Cardiac muscle cell (in vitro differentiated cells and primary cell): Measurements from ENCODE around the gene FARS2. TPM values are rescaled to one million over a fixed set of nuclear protein-coding genes. Genes with fewer than 3 reads are reported as not detected.

Experiments
- DNase-seq, 2 donors: peaks; one replicate each; pipeline versions ENCODE4 v3.0.0 to v3.0.0-alpha.2; 2010 to 2017; ENCODE audit warnings: low read depth in 1 of 2, low spot score in 1 of 2
- H3K27ac ChIP-seq: fragments of 200-600 bp; sonication (generic); 2 replicates; pipeline ENCODE4 v1.5.1; 2016
- H3K27me3 ChIP-seq: fragments of 200-600 bp; sonication (generic); 2 replicates; pipeline ENCODE4 v1.6.0; 2016; ENCODE audit warnings: control low read depth
- H3K36me3 ChIP-seq: fragments of 200-600 bp; sonication (generic); 2 replicates; pipeline ENCODE4 v1.5.1; 2016; ENCODE audit warnings: control low read depth
- H3K4me1 ChIP-seq: fragments of 200-600 bp; sonication (generic); 2 replicates; pipeline ENCODE4 v1.8.1; 2017; ENCODE audit warnings: low read depth, mild to moderate bottlenecking, mixed run types
- H3K4me3 ChIP-seq: fragments of 200-600 bp; sonication (generic); 2 replicates; pipeline ENCODE4 v1.5.1; 2016; ENCODE audit warnings: mild to moderate bottlenecking
- H3K9me3 ChIP-seq: fragments of 200-600 bp; sonication (generic); 2 replicates; pipeline ENCODE4 v1.5.1; 2017; ENCODE audit warnings: low read depth, mild to moderate bottlenecking, control low read depth
- polyA plus RNA-seq: library from polyadenylated mRNA; unstranded; fragments of >200 nt; fragmentation: Nextera tagmentation; extraction: Ambion mirVana; gene quantifications from 2 replicates; pipeline ENCODE4 v1.2.1, GENCODE V29; 2016
- total RNA-seq: library from RNA; depleted of rRNA; stranded (reverse); fragments of >200 nt; gene quantifications from 2 replicates; pipeline ENCODE4 v1.2.3, GENCODE V29; 2016
- TF ChIP-seq, protein P1 (sequence below): IDR thresholded peaks from 2 replicates; pipeline ENCODE4 v1.5.1; 2012; ENCODE audit warnings: low read depth, mild to moderate bottlenecking, low read length

Gene FARS2
- total and polyA plus RNA-seq, 2 experiments from 2014 or later, result 12.4 to 22.5 TPM

DNA sequence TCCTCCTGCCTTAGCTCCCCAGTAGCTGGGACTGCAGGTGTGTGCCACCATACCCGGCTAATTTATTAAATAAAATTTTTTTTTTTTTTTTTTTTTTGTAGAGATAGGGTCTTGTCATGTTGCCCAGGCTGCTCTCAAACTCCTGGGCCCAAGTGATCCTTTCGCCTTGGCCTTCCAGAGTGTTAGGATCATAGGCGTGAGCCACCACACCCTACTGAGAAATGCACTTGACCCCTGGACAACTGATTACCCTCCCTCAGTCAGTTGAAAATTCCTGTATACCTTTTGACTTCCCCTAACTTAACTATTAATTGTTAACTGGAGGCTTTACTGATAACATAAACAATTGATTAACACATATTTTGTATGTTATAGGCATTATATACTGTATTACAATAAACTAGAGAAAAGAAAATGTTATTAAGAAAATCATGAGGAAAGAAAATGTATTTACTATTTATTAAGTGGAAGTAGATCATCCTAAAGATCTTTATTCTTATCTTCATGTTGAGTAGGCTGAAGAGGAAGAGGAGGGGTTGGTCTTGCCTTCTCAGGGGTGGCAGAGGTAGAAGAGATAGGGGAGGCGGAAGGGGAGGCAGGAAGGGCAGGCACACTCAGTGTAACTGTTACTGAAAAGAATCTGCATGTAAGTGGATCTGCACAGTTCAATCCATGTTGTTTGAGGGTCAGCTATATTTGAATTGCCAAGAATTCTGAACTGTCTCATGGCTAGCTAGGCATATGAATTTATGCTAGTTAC, 104.3 kb downstream of the FARS2 start:
- no peaks in the 10 kb centered on the region for H3K9me3 ChIP-seq
- H3K27ac ChIP-seq, result no peak overlapping the region
- no peak for DNase-seq
- H3K36me3 ChIP-seq, result no peaks in the 10 kb centered on the region
- no peak overlapping the region for H3K4me3 ChIP-seq
- no peaks in the 10 kb centered on the region for H3K27me3 ChIP-seq
- TF ChIP-seq, protein P1, sequence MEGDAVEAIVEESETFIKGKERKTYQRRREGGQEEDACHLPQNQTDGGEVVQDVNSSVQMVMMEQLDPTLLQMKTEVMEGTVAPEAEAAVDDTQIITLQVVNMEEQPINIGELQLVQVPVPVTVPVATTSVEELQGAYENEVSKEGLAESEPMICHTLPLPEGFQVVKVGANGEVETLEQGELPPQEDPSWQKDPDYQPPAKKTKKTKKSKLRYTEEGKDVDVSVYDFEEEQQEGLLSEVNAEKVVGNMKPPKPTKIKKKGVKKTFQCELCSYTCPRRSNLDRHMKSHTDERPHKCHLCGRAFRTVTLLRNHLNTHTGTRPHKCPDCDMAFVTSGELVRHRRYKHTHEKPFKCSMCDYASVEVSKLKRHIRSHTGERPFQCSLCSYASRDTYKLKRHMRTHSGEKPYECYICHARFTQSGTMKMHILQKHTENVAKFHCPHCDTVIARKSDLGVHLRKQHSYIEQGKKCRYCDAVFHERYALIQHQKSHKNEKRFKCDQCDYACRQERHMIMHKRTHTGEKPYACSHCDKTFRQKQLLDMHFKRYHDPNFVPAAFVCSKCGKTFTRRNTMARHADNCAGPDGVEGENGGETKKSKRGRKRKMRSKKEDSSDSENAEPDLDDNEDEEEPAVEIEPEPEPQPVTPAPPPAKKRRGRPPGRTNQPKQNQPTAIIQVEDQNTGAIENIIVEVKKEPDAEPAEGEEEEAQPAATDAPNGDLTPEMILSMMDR, result no peak
- H3K4me1 ChIP-seq, result no peaks in the 10 kb centered on the region

DNA sequence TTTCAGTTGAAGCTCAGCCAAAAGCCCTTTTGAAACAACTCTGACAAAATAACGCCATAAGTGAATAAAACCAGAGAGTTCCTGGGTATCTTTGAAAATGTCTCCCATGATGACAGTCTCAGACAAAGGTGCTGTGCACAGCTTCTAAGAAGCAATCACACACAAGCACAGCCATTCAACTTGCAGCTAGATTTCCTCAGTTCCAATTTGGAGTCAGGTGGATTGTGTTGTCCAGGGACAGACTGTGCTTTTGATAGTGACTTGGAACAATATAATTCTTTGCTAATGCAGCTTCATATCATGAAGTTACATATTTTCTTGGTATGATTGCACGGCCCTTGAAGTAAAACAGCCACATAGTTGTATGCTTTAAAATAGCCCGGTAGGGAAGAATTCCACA, 105.6 kb downstream of the FARS2 start:
- H3K9me3 ChIP-seq, result no peaks in the 10 kb centered on the region
- H3K36me3 ChIP-seq, result no peaks in the 10 kb centered on the region
- no peak for DNase-seq
- no peaks in the 10 kb centered on the region for H3K4me1 ChIP-seq
- H3K27me3 ChIP-seq, result no peaks in the 10 kb centered on the region
- TF ChIP-seq, protein P1, result no peak
- H3K4me3 ChIP-seq, result no peak overlapping the region
- H3K27ac ChIP-seq, result no peak overlapping the region

DNA sequence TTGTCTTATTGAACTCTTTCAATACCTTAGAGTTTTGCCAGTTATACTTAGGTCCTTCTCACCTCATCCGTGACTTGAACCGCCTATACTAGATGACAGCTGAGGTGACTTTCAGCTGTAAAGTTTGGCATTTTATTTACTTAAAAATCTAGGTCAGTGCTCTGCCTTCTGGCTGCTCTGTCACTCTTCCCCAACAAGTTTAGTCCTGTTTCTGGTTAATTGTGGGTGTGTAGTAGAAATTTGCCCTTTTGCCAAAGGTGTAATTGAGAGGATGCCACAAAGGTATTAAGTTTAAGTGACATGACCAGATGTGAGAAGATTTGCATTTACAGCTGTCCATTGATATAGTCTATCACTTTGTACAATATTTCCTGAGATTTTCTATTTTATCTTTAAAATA, 106.2 kb downstream of the FARS2 start:
- Histone ChIP-seq H3K36me3 (no peaks in the 10 kb centered on the region), H3K9me3 (no peaks in the 10 kb centered on the region), H3K27ac (no peak overlapping the region), H3K4me1 (no peaks in the 10 kb centered on the region), H3K27me3 (no peaks in the 10 kb centered on the region), H3K4me3 (no peak overlapping the region)
- no peak for DNase-seq
- TF ChIP-seq, protein P1, result no peak

DNA sequence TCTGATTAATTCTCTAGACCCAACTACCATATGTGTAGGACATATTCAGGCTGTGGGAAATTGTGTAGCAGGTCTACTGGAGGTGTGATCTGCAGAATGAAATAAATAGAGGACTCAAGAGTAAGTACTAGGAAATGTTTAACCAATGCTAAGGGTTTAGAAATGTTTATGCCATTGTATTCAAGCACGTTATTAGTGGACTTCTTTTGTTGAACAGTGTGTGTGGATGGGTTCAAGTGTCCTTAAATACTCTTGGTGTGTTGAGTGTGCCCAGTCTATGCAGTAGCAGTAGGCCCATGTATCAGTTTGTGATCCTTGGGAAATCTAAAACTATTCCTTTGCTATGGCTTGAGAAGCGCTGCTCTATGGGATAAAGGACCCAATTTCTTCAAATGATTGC, 112.1 kb downstream of the FARS2 start:
- no peaks in the 10 kb centered on the region for H3K4me1 ChIP-seq
- no peaks in the 10 kb centered on the region for H3K9me3 ChIP-seq
- no peaks in the 10 kb centered on the region for H3K36me3 ChIP-seq
- TF ChIP-seq, protein P1, result no peak
- no peak overlapping the region for H3K27ac ChIP-seq
- no peaks in the 10 kb centered on the region for H3K27me3 ChIP-seq
- DNase-seq, result no peak
- H3K4me3 ChIP-seq, result no peak overlapping the region

DNA sequence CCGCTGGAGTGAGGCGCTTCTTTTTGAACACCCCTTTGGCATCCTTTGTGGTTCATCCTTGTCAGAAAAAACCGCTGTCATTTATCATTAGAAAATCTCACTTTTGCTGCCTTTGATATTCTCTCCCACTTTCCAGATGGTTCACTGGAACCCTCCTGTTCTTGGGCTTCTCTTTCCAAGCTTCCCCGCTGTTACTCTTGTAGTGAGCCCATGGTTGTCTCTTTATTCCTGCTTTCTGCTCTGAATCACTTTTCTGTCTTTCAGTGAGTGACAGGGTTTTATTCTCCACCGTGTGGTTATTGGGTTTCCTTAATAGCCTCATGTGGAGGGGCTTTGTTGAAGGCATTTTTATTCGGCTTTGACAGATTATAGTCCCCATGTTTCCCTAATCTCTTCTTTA, 117.0 kb downstream of the FARS2 start:
- TF ChIP-seq, protein P1, result no peak
- Histone ChIP-seq H3K4me3 (no peak overlapping the region), H3K27ac (no peak overlapping the region), H3K36me3 (no peaks in the 10 kb centered on the region), H3K9me3 (no peaks in the 10 kb centered on the region), H3K27me3 (no peaks in the 10 kb centered on the region), H3K4me1 (peaks cover 3% of the 10 kb centered on the region)
- DNase-seq, result no peak
